ENCODE data around the gene ATL1.

DNA sequence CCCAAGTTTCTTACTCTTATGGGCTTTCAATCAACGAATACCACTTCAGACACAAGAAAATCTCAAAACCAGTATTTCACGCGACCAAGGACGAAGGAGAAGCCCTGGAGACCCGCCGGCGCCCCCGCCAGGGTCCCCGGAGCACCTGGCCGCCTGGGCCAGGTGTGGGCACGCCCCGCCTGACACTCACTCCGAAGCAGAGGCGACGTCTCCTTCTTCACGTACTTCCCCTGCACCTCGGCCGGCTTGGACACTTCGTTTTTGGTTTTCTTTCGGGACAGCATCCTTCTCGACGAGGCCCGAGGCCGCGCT is 107.7 kb downstream of the ATL1 start:
- TF ChIP-seq, protein P1, sequence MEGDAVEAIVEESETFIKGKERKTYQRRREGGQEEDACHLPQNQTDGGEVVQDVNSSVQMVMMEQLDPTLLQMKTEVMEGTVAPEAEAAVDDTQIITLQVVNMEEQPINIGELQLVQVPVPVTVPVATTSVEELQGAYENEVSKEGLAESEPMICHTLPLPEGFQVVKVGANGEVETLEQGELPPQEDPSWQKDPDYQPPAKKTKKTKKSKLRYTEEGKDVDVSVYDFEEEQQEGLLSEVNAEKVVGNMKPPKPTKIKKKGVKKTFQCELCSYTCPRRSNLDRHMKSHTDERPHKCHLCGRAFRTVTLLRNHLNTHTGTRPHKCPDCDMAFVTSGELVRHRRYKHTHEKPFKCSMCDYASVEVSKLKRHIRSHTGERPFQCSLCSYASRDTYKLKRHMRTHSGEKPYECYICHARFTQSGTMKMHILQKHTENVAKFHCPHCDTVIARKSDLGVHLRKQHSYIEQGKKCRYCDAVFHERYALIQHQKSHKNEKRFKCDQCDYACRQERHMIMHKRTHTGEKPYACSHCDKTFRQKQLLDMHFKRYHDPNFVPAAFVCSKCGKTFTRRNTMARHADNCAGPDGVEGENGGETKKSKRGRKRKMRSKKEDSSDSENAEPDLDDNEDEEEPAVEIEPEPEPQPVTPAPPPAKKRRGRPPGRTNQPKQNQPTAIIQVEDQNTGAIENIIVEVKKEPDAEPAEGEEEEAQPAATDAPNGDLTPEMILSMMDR (IDR thresholded peaks at IDR 0.05; ENCODE audit: borderline replicate concordance, extremely low read depth, low read length, poor library complexity, severe bottlenecking) = peak; percentile 23
- TF ChIP-seq EZH2 (IDR thresholded peaks at IDR 0.05; ENCODE audit: borderline replicate concordance, low read depth, low read length, severe bottlenecking) = no peak
